ENCODE data around the gene KCNE2. TPM values are rescaled to one million over a fixed set of nuclear protein-coding genes. Genes with fewer than 3 reads are reported as not detected.
A peak's percentile ranks its signal among the peaks of the same experiment; 100 is the strongest.

KCNE2 gene
- total RNA-seq, 1 donor, result not detected

DNA sequence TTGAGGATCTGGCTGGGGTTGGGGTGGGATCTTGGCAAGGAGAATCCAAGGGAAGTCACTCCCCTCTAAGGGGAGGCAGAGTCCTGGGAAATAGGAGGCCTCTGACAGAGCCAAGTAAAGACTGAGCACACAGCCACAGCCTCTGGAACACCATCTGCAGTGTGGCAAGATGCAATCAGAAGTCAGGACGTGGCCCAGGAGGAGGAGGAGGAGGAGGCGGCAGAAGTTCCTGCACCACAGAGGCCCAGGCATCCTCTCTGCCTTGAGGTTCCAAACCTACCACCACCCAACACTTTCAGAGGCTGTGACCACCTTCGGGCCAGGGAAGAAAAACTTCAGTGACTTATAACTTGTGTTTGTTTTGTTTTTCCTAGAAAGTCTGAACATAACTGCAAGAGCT lies 23.7 kb upstream of the KCNE2 start:
- DNase-seq (ENCODE audit: low read depth), result no peak
- TF ChIP-seq, protein P1, sequence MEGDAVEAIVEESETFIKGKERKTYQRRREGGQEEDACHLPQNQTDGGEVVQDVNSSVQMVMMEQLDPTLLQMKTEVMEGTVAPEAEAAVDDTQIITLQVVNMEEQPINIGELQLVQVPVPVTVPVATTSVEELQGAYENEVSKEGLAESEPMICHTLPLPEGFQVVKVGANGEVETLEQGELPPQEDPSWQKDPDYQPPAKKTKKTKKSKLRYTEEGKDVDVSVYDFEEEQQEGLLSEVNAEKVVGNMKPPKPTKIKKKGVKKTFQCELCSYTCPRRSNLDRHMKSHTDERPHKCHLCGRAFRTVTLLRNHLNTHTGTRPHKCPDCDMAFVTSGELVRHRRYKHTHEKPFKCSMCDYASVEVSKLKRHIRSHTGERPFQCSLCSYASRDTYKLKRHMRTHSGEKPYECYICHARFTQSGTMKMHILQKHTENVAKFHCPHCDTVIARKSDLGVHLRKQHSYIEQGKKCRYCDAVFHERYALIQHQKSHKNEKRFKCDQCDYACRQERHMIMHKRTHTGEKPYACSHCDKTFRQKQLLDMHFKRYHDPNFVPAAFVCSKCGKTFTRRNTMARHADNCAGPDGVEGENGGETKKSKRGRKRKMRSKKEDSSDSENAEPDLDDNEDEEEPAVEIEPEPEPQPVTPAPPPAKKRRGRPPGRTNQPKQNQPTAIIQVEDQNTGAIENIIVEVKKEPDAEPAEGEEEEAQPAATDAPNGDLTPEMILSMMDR (IDR thresholded peaks at IDR 0.05; ENCODE audit: insufficient read depth, low read depth, low read length), result no peak
- H3K4me3 ChIP-seq (ENCODE audit: low read depth, low read length), result no peak overlapping the region

DNA sequence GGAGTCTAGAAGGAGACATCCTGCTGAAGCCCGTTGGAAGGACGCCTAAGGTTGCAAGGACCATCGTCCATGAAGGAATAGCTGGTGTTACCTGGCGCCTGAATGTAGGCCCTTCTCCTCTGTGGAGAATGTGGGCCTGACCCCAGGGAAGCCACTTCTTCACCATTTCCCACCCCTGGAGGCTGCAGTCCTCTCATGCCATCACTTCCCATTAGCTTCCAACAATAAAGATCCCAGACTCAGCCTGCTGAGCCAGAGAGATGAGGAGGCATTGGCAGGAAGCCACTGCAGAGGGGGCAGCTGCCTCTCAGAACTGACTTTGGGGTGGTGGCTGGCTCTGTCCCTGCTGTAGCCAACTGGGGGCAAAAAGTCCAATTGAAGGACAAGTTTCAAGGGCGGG lies 21.3 kb upstream of the KCNE2 start:
- H3K4me3 ChIP-seq (ENCODE audit: low read depth, low read length), result no peak overlapping the region
- TF ChIP-seq, protein P1 (IDR thresholded peaks at IDR 0.05; ENCODE audit: insufficient read depth, low read depth, low read length), result no peak
- no peak for DNase-seq (ENCODE audit: low read depth)

DNA sequence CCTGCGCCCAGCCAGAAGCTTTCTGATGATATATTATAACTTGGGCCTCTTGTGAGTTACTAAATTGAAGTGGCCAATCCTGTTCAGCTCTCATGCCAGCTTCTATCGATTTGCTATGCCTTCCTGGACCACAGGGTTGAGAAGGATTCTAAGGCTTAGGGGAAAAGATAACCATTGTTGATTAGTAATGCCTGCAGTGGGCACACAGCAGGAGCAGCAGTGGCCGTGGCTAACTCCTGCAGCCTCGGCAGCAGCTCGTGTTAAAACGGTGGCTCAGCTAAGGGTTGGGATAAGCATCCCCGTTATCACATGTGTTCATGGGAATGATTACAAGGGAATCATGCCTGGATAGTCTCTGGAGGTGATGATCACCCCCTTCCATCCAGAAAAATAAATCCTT lies 20.5 kb upstream of the KCNE2 start:
- TF ChIP-seq, protein P1 (IDR thresholded peaks at IDR 0.05; ENCODE audit: insufficient read depth, low read depth, low read length), result no peak
- no peak overlapping the region for H3K4me3 ChIP-seq (ENCODE audit: low read depth, low read length)
- no peak for DNase-seq (ENCODE audit: low read depth)

DNA sequence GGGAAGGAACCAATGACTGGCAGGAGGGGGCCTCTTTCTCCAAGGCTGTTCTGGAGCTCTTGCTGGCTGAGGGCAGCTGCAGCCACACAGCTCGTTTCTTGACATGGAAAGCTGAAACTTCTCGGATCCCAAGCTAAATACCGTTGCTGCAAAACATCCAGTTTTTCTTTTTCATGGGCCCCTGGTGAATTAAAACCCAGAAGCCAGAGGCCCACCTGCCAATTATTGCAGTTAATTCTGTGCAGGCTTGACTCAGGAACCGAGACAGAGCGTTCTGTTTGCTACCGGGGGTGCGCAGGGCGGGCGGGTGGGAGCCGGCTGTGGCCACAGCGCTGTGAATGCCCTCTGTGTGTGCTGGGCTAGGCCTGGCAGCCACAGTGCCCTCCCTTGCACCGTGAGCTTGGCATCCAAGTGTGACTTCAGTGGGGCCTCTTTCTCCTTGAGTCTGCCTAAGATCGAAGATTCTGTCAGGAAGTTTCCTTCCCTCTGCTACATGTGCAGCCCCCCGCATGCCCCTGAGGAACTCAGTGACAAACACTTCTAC lies 19.9 kb upstream of the KCNE2 start:
- no peak for DNase-seq (ENCODE audit: low read depth)
- TF ChIP-seq, protein P1 (IDR thresholded peaks at IDR 0.05; ENCODE audit: insufficient read depth, low read depth, low read length), result no peak
- H3K4me3 ChIP-seq (ENCODE audit: low read depth, low read length), result no peak overlapping the region

DNA sequence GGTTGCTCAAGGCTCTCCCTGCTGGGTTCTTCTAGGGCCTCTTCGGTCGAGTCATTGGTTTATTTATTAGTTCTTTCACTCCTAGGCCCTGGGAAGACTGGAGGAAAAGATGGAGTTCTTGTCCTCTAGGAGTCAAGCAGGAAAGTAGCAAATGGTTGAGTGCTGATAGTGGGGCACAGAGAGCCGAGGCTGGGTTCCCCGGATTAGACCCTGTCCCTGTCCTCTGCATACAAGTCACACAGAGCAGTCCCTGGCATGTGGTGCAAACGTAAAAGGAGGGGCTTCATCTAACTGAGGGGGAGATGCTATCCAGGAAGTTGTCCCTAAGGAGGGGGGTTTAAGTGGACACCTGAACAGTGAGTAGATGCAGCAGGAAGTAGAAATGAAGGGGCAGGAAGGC lies 19.2 kb upstream of the KCNE2 start:
- no peak for DNase-seq (ENCODE audit: low read depth)
- TF ChIP-seq, protein P1 (IDR thresholded peaks at IDR 0.05; ENCODE audit: insufficient read depth, low read depth, low read length), result no peak
- no peak overlapping the region for H3K4me3 ChIP-seq (ENCODE audit: low read depth, low read length)

DNA sequence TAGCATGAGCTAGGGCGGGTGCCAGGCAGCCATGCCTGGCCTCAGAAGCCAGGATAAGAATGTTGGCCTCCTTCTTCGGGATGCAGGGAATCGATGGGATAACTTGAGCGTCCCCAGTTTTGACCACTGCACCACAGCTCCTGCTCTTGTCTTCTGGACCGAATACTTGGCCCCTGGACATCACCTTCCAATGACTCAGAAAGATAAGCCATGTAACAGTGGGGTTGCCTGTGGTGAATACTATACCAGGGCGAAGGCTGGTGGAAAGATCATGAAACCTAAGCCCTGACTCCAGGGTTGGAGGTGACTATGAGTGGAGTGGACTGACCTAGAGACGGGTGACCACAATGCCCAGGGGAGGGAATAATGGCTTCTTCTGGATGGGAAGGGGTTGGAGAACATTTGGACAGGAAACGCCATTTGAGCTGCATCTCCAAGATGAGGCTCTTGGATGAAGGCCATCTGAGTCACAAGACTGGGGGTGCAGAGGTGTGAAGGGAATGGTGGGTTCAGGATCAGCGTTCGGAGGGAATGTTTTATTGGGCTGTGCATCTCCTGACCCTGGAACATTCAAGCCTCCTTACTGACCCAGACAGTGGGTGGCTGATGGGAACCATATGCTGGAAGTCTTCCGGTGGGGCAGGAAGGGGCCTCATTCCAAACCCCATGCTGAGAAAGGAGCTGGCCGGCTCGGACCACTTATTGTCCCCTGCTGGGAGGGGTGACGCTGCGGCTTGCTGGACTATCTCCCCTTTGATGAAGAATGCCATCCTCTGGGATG lies 18.5 kb upstream of the KCNE2 start:
- H3K4me3 ChIP-seq (ENCODE audit: low read depth, low read length), result no peak overlapping the region
- TF ChIP-seq, protein P1 (IDR thresholded peaks at IDR 0.05; ENCODE audit: insufficient read depth, low read depth, low read length), result no peak
- peak; percentile 44 for DNase-seq (ENCODE audit: low read depth)
